Esophagus squamous epithelium (tissue), 5 donors: ENCODE measurements around the gene ADAMTSL3. TPM values are rescaled to one million over a fixed set of nuclear protein-coding genes. Genes with fewer than 3 reads are reported as not detected.
"Not testable (repeated sequence)": the region's sequence is repeated elsewhere in the genome, so short reads cannot be mapped to it uniquely, and the experiment has no call there.

Source experiments
- DNase-seq: peaks from one replicate; lab custom pipeline; 2025; lab: John Stamatoyannopoulos, UW
- H3K27ac ChIP-seq, 4 donors: fragments of 200-600 bp; sonication (generic); one replicate each; pipeline ENCODE4 v1.5.1; 2016 to 2019; ENCODE audit warnings: mild to moderate bottlenecking in 1 of 4
- H3K27me3 ChIP-seq, 4 donors: fragments of 200-600 bp; sonication (generic); 1 replicate in 3 of 4; 2 replicates in 1 of 4; pipeline versions ENCODE4 v1.5.1 to v1.6.0; 2017 to 2021; ENCODE audit warnings: antibody characterized with exemption in 1 of 4
- H3K36me3 ChIP-seq, 3 donors: fragments of 200-600 bp; sonication (generic); one replicate each; pipeline ENCODE4 v1.5.1; 2016 to 2019
- H3K4me1 ChIP-seq, 3 donors: fragments of 200-600 bp; sonication (generic); one replicate each; pipeline ENCODE4 v1.5.1; 2017 to 2019
- H3K4me3 ChIP-seq, 4 donors: fragments of 200-600 bp; sonication (generic); 1 replicate in 3 of 4; 2 replicates in 1 of 4; pipeline ENCODE4 v1.5.1; 2016 to 2019; ENCODE audit warnings: mild to moderate bottlenecking in 2 of 4, moderate library complexity in 1 of 4
- H3K9me3 ChIP-seq, 3 donors: fragments of 200-600 bp; sonication (generic); one replicate each; pipeline ENCODE4 v1.5.1; 2016 to 2019
- CTCF ChIP-seq, 6 experiments: fragments of 450-650 bp in 4 of 6; fragments of 200-600 bp in 2 of 6; sonication (generic) in 2 of 6; IDR thresholded peaks; one replicate each; pipeline ENCODE4 v1.5.1; 2016 to 2019; ENCODE audit warnings: antibody characterized with exemption in 6 of 6, mild to moderate bottlenecking in 4 of 6, moderate library complexity in 4 of 6
- POLR2A ChIP-seq, 4 donors: fragments of 450-650 bp; IDR thresholded peaks; one replicate each; pipeline ENCODE4 v1.6.1; 2017; ENCODE audit warnings: antibody characterized with exemption in 4 of 4, mild to moderate bottlenecking in 4 of 4, moderate library complexity in 3 of 4
- WGBS, 2 donors: methylation state at CpG; one replicate each; pipeline ENCODE4 v1.1.5; 2018; 5-methylcytosine and 5-hydroxymethylcytosine counted together
- intact Hi-C: fragments of 100-400 bp; cut with DNase I; formaldehyde crosslinking; loops from one replicate; pipeline ENCODE4 v1.15.0; 2022
- total RNA-seq, 4 donors: library from RNA; depleted of rRNA; stranded (reverse); fragments of >200 nt; gene quantifications; one replicate each; pipeline ENCODE4 v1.1.0, GENCODE V29; 2016
- donor health status: DM: yes; HTN: yes; CAD: no.

The ADAMTSL3 gene
- total RNA-seq, 4 donors from 2014 or later, result 0.11 to 3.2 (median 0.79) TPM

DNA sequence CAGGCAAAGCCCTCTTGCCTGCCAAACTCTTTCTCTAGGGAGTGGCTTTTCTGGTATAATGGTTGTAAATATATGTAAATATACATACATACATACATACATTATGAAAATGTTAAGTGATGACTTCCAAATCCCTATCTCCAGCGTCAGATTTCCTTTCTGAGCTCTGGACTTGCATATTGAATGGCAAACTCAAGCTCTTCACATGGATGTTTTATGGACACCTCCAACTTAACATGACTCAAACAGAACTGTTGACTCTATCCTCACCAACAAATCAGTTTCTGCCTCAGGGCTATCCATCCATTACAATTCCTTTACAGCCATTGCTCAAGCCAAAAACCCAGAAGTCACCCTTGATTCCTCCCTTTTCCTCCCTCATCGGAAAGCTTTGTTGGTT lies 45.1 kb downstream of the ADAMTSL3 start:
- 56 to 63% methylated on average over 2 of the region's 2 CpGs for WGBS, 2 donors

GRCh38 chr15:83700082-83700481 lies 46.2 kb downstream of the ADAMTSL3 start:
- no peak for DNase-seq
- no peak for TF ChIP-seq CTCF (IDR thresholded peaks at IDR 0.05)
- TF ChIP-seq POLR2A (IDR thresholded peaks at IDR 0.05), result no peak
- Histone ChIP-seq H3K4me1 (no peaks in the 10 kb centered on the region), H3K27ac (no peak overlapping the region), H3K27me3 (no peaks in the 10 kb centered on the region), H3K36me3 (no peaks in the 10 kb centered on the region), H3K9me3 (no peaks in the 10 kb centered on the region), H3K4me3 (no peak overlapping the region)
- WGBS, 2 donors, result 88 to 90% methylated on average over 3 of the region's 3 CpGs
- intact Hi-C loops, result no loop called here

More for the DNA sequence above, 45.1 kb downstream of the ADAMTSL3 start:
- no peaks in the 10 kb centered on the region for H3K36me3 ChIP-seq
- peaks cover 0 to 9% (median 0%) of the 10 kb centered on the region in 3 donors for H3K4me1 ChIP-seq
- no peak for TF ChIP-seq CTCF (IDR thresholded peaks at IDR 0.05)
- TF ChIP-seq POLR2A (IDR thresholded peaks at IDR 0.05), result no peak
- intact Hi-C loops, result no loop called here
- H3K9me3 ChIP-seq, result no peaks in the 10 kb centered on the region
- no peak for DNase-seq
- no peaks in the 10 kb centered on the region for H3K27me3 ChIP-seq
- H3K27ac ChIP-seq, result no peak overlapping the region
- no peak overlapping the region for H3K4me3 ChIP-seq

DNA sequence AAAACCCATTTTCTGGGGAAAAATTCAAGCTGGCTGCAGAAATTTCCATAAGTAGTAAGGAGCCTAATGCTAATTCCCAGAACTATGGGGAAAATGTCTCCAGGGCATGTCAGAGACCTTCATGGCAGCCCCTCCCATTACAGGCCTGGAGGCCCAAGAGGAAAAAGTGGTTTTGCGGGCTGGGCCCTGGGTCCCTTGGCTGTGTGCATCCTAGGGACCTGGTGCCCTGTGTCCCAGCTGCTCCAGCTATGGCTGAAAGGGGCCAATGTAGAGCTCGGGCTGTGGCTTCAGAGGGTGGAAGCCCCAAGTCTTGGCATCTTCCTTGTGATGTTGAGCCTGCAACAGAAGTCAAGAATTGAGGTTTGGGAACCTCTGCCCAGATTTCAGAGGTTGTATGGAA lies 48.4 kb downstream of the ADAMTSL3 start:
- H3K27ac ChIP-seq, H3K9me3 ChIP-seq, H3K4me1 ChIP-seq, H3K36me3 ChIP-seq, H3K27me3 ChIP-seq, H3K4me3 ChIP-seq, intact Hi-C loops, DNase-seq: not testable (repeated sequence)
- 86 to 100% methylated on average over 1 of the region's 2 CpGs for WGBS, 2 donors

- H3K27me3 ChIP-seq, result no peaks in the 10 kb centered on the region
- WGBS, 2 donors, result 89 to 93% methylated on average over 6 of the region's 6 CpGs
- TF ChIP-seq CTCF (IDR thresholded peaks at IDR 0.05) (no peak), POLR2A (IDR thresholded peaks at IDR 0.05) (no peak)
Observed at GRCh38 chr15:83708328-83708727, 54.4 kb downstream of the ADAMTSL3 start.

DNA sequence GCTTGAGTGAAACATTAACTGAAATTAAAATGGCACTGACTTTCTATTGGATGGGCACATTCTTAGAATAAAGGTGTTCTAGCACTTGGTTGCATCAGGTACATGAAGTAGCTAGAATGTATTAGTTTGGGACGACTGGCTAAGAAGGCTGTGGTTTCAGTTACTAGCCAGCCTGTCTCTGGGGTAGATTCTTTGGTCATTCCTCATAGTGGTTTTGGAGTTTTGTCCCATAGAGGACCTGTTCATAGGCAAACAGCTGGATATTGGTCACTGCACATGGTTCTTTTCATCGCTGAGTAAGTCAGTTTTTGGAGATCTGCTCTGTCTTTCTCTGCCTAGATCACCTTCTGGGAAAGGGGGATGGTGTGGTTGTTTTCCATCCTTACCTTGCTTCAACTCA lies 55.3 kb downstream of the ADAMTSL3 start:
- TF ChIP-seq CTCF (IDR thresholded peaks at IDR 0.05) (no peak), POLR2A (IDR thresholded peaks at IDR 0.05) (no peak)
- 74 to 82% methylated on average over 2 of the region's 2 CpGs for WGBS, 2 donors

More at GRCh38 chr15:83708328-83708727, 54.4 kb downstream of the ADAMTSL3 start:
- Histone ChIP-seq H3K9me3 (no peaks in the 10 kb centered on the region), H3K27ac (no peak overlapping the region), H3K4me1 (no peaks in the 10 kb centered on the region), H3K36me3 (no peaks in the 10 kb centered on the region), H3K4me3 (no peak overlapping the region)
- intact Hi-C loops, result no loop called here
- DNase-seq, result no peak

GRCh38 chr15:83709811-83710210 lies 55.9 kb downstream of the ADAMTSL3 start:
- H3K27ac ChIP-seq, result no peak overlapping the region
- TF ChIP-seq CTCF (IDR thresholded peaks at IDR 0.05) (no peak), POLR2A (IDR thresholded peaks at IDR 0.05) (no peak)
- H3K4me1 ChIP-seq, result no peaks in the 10 kb centered on the region

More for the DNA sequence above, 55.3 kb downstream of the ADAMTSL3 start:
- Histone ChIP-seq H3K4me1 (no peaks in the 10 kb centered on the region), H3K9me3 (no peaks in the 10 kb centered on the region), H3K27me3 (no peaks in the 10 kb centered on the region), H3K27ac (no peak overlapping the region), H3K36me3 (no peaks in the 10 kb centered on the region), H3K4me3 (no peak overlapping the region)
- intact Hi-C loops, result no loop called here
- DNase-seq, result no peak

More at GRCh38 chr15:83709811-83710210, 55.9 kb downstream of the ADAMTSL3 start:
- 84 to 87% methylated on average over 3 of the region's 3 CpGs for WGBS, 2 donors
- no peak for DNase-seq
- intact Hi-C loops, result no loop called here
- H3K36me3 ChIP-seq, result no peaks in the 10 kb centered on the region
- no peaks in the 10 kb centered on the region for H3K27me3 ChIP-seq
- H3K4me3 ChIP-seq, result no peak overlapping the region
- no peaks in the 10 kb centered on the region for H3K9me3 ChIP-seq
